HepG2 (cell line): ENCODE data around the gene SERPINE2. TPM values are rescaled to one million over a fixed set of nuclear protein-coding genes. Genes with fewer than 3 reads are reported as not detected.

Source experiments
- ATAC-seq: fragments of 200-7000 bp; cut with Tn5 transposase; 3 replicates; pipeline ENCODE4 v1.9.1; 2020; ENCODE audit warnings: mild to moderate bottlenecking, moderate library complexity
- BruUV-seq: library from RNA; stranded (reverse); fragments of 400-500 nt; replicated peaks from 2 replicates; lab custom pipeline; 2021; lab: Mats Ljungman, UMichigan
- CTCF ChIA-PET: fragments of 300-600 bp; formaldehyde crosslinking; extraction: SDS; loops from one replicate; lab custom pipeline; 2021; ENCODE audit warnings: low total read pairs, inconsistent platforms, low intra/inter-chr PET ratio; lab: Yijun Ruan, JAX
- POLR2A ChIA-PET: fragments of 350-600 bp; sonication (Branson Sonifier 250); formaldehyde crosslinking; loops from one replicate; lab custom pipeline; 2020; ENCODE audit warnings: antibody characterized with exemption, inconsistent platforms; lab: Yijun Ruan, JAX
- DNase-seq: peaks from one replicate; pipeline ENCODE4 v3.0.0-alpha.2; 2015; ENCODE audit warnings: low spot score
- FAIRE-seq: peaks from 3 replicates; lab custom pipeline; 2011; peaks lifted over from hg19 to GRCh38; lab: Jason Lieb, UNC
- H2AFZ ChIP-seq: one replicate; pipeline ENCODE4 v1.6.1; 2011; ENCODE audit warnings: low read length, inconsistent platforms
- H3K27ac ChIP-seq: fragments of 300-600 bp; 3 replicates; pipeline ENCODE4 v1.8.0; 2011; ENCODE audit warnings: mixed run types, mild to moderate bottlenecking, mixed read lengths, low read length, inconsistent platforms; ENCODE audit not compliant: insufficient read depth; ENCODE audit errors: extremely low read length
- H3K27me3 ChIP-seq, 2 experiments: fragments of 200-600 bp in 1 of 2; 2 replicates in 1 of 2; 3 replicates in 1 of 2; pipeline versions ENCODE4 v1.6.0 to v1.8.0; 2011; ENCODE audit warnings: low read length in 2 of 2, mild to moderate bottlenecking in 2 of 2, moderate library complexity in 2 of 2, inconsistent platforms in 1 of 2; ENCODE audit not compliant: insufficient read depth in 2 of 2, control insufficient read depth in 1 of 2
- H3K36me3 ChIP-seq, 2 experiments: fragments of 200-600 bp in 1 of 2; replicated peaks in 1 of 2; 2 replicates in 1 of 2; 3 replicates in 1 of 2; pipeline versions ENCODE4 v1.5.1 to v1.8.0; 2011; ENCODE audit warnings: low read length in 2 of 2, inconsistent platforms in 1 of 2; ENCODE audit not compliant: insufficient read depth in 2 of 2, control insufficient read depth in 1 of 2
- H3K4me1 ChIP-seq: 2 replicates; pipeline ENCODE4 v1.5.1; 2012; ENCODE audit warnings: low read length, inconsistent platforms; ENCODE audit not compliant: insufficient read depth
- H3K4me2 ChIP-seq: 2 replicates; pipeline ENCODE4 v1.6.0; 2011; ENCODE audit warnings: low read depth, low read length, inconsistent platforms
- H3K4me3 ChIP-seq, 3 experiments: fragments of 200-600 bp in 1 of 3; sonication (generic), shearing (Covaris generic) in 1 of 3; replicated peaks in 1 of 3; 2 replicates each; pipeline ENCODE4 v1.5.1; 2011 to 2016; ENCODE audit warnings: low read length in 3 of 3, inconsistent platforms in 2 of 3, low read depth in 2 of 3, mild to moderate bottlenecking in 2 of 3, control low read depth in 1 of 3, mixed read lengths in 1 of 3; ENCODE audit not compliant: insufficient read depth in 1 of 3
- H3K79me2 ChIP-seq: one replicate; pipeline ENCODE4 v1.6.1; 2011; ENCODE audit warnings: low read length, inconsistent platforms; ENCODE audit not compliant: insufficient read depth
- H3K9ac ChIP-seq: 2 replicates; pipeline ENCODE4 v1.6.0; 2011; ENCODE audit warnings: mild to moderate bottlenecking, low read depth, low read length, inconsistent platforms; ENCODE audit not compliant: insufficient read depth
- H3K9me3 ChIP-seq: 2 replicates; pipeline ENCODE4 v1.5.1; 2012; ENCODE audit warnings: mild to moderate bottlenecking, low read length
- H4K20me1 ChIP-seq: 2 replicates; pipeline ENCODE4 v1.6.0; 2011; ENCODE audit warnings: inconsistent platforms, mild to moderate bottlenecking, low read length, moderate library complexity; ENCODE audit not compliant: insufficient read depth
- HMG20A ChIP-seq: IDR thresholded peaks from 2 replicates; pipeline ENCODE4 v1.6.1; 2016; ENCODE audit warnings: borderline replicate concordance
- HNF4A ChIP-seq: sonication (generic); formaldehyde crosslinking; IDR thresholded peaks from 2 replicates; pipeline ENCODE4 v1.4.0; 2020; ENCODE audit warnings: missing genetic modification reagents
- JUN ChIP-seq: sonication (generic); formaldehyde crosslinking; IDR thresholded peaks from 2 replicates; pipeline ENCODE4 v1.4.0; 2020; ENCODE audit warnings: mild to moderate bottlenecking, missing genetic modification reagents
- KMT2B ChIP-seq: IDR thresholded peaks from 2 replicates; pipeline ENCODE4 v1.6.1; 2016; ENCODE audit warnings: missing genetic modification reagents, missing compliant biosample characterization
- NR2F2 ChIP-seq: IDR thresholded peaks from 2 replicates; pipeline ENCODE4 v1.6.1; 2012; ENCODE audit warnings: low read depth, inconsistent platforms, borderline replicate concordance
- PBX2 ChIP-seq: IDR thresholded peaks from 2 replicates; pipeline ENCODE4 v1.6.1; 2016; ENCODE audit warnings: control low read depth
- ZMAT3 ChIP-seq: sonication (generic); formaldehyde crosslinking; conservative IDR thresholded peaks from 2 replicates; pipeline ENCODE4 v1.7.0; 2021; ENCODE audit warnings: missing genetic modification reagents
- ZNF256 ChIP-seq: sonication (generic); formaldehyde crosslinking; conservative IDR thresholded peaks from 2 replicates; pipeline ENCODE4 v1.4.0; 2020; ENCODE audit warnings: missing genetic modification reagents
- ZNF263 ChIP-seq: sonication (generic); formaldehyde crosslinking; IDR thresholded peaks from 2 replicates; pipeline ENCODE4 v1.4.0; 2020; ENCODE audit warnings: missing genetic modification reagents
- ZNF569 ChIP-seq: sonication (generic); formaldehyde crosslinking; IDR thresholded peaks from 2 replicates; pipeline ENCODE4 v1.5.0; 2020; ENCODE audit warnings: mild to moderate bottlenecking, missing genetic modification reagents, moderate library complexity, borderline replicate concordance
- ZNF777 ChIP-seq: sonication (generic); formaldehyde crosslinking; IDR thresholded peaks from 2 replicates; pipeline ENCODE4 v1.4.0; 2020; ENCODE audit warnings: missing genetic modification reagents
- WGBS: methylation state at CpG from one replicate; pipeline ENCODE4 v1.1.6; 2017; ENCODE audit warnings: low lambda C conversion rate; 5-methylcytosine and 5-hydroxymethylcytosine counted together
- in situ Hi-C: cut with HindIII; loops from 2 replicates; pipeline ENCODE4 v1.10.0; 2017; ENCODE audit warnings: low pct_unique_long_range_greater_than_20kb; ENCODE audit not compliant: extremely low pct_ligation_motif_present
- intact Hi-C: fragments of 100-400 bp; cut with micrococcal nuclease; formaldehyde crosslinking; loops from one replicate; pipeline ENCODE4 v1.10.0; 2022; ENCODE audit not compliant: unreplicated experiment
- polyA plus RNA-seq, 8 experiments: library from polyadenylated mRNA; depleted of rRNA in 3 of 8; stranded (reverse) in 7 of 8; unstranded in 1 of 8; fragments of >200 nt; fragmentation: Illumina TruSeq in 4 of 8; extraction: Trizol in 4 of 8; gene quantifications; 2 replicates each; pipeline versions ENCODE4 v1.2.1 to v1.2.3, GENCODE V29; 2011 to 2016; ENCODE audit warnings: low read depth in 4 of 8, missing spikeins in 1 of 8, mixed read lengths in 1 of 8; ENCODE audit not compliant: insufficient read depth in 1 of 8
- total RNA-seq, 5 experiments: library from RNA; depleted of rRNA; stranded (reverse); fragments of >200 nt; fragmentation: Illumina TruSeq; extraction: Trizol; gene quantifications; 2 replicates each; pipeline ENCODE4 v1.2.3, GENCODE V29; 2016; ENCODE audit warnings: low read depth in 1 of 5
- TF ChIP-seq, protein P1 (sequence below): sonication (generic); formaldehyde crosslinking; IDR thresholded peaks from 2 replicates; pipeline ENCODE4 v1.5.0; 2020; ENCODE audit warnings: missing genetic modification reagents

Gene SERPINE2
- total and polyA plus RNA-seq, 2 of the 13 experiments (the other 11 are each of a cell fraction or from before 2014, with no cell fraction given) = 7.9 to 18.1 TPM

- no peak overlapping the region for H2AFZ ChIP-seq
- no peak overlapping the region for H3K4me3 ChIP-seq
- H3K9ac ChIP-seq = no peak overlapping the region
- no peaks in the 10 kb centered on the region for H3K36me3 ChIP-seq
- peaks cover 32% of the 10 kb centered on the region for H3K4me1 ChIP-seq
- no peak overlapping the region for H3K4me2 ChIP-seq
- intact Hi-C loops (no loop called here), in situ Hi-C loops (no loop called here)
- no peak for DNase-seq
- no peak for TF ChIP-seq NR2F2
- no peak for TF ChIP-seq JUN (CRISPR knock-in tag)
- TF ChIP-seq ZMAT3 (CRISPR knock-in tag) = no peak
- TF ChIP-seq PBX2 (CRISPR knock-in tag) = no peak
- TF ChIP-seq ZNF777 (CRISPR knock-in tag) = no peak
- no peak for TF ChIP-seq KMT2B (CRISPR knock-in tag)
- no peak for TF ChIP-seq ZNF256 (CRISPR knock-in tag)
- TF ChIP-seq ZNF569 (CRISPR knock-in tag) = no peak
- TF ChIP-seq, protein P1, sequence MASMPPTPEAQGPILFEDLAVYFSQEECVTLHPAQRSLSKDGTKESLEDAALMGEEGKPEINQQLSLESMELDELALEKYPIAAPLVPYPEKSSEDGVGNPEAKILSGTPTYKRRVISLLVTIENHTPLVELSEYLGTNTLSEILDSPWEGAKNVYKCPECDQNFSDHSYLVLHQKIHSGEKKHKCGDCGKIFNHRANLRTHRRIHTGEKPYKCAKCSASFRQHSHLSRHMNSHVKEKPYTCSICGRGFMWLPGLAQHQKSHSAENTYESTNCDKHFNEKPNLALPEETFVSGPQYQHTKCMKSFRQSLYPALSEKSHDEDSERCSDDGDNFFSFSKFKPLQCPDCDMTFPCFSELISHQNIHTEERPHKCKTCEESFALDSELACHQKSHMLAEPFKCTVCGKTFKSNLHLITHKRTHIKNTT (CRISPR knock-in tag) = no peak
- no peak for TF ChIP-seq ZNF263 (CRISPR knock-in tag)
- TF ChIP-seq HNF4A (CRISPR knock-in tag) = no peak
- no peak for TF ChIP-seq HMG20A (CRISPR knock-in tag)
- FAIRE-seq = no peak
- CTCF ChIA-PET = no interaction called here
- peaks cover 6% of the 10 kb centered on the region; the same call in 1 of the 2 replicates for H4K20me1 ChIP-seq
- no peak for ATAC-seq
- H3K27ac ChIP-seq = no peak overlapping the region
- POLR2A ChIA-PET = no interaction called here
- H3K9me3 ChIP-seq = no peaks in the 10 kb centered on the region
- peaks cover 3 to 59% of the 10 kb centered on the region in 2 experiments; a peak in 4 of 5 replicates for H3K27me3 ChIP-seq
- H3K79me2 ChIP-seq = peaks cover 4% of the 10 kb centered on the region
- no TSS peak for BruUV-seq
- 68% methylated on average over 6 of the region's 6 CpGs for WGBS
Measured at GRCh38 chr2:224041554-224041953, 2.5 kb upstream of the SERPINE2 start.
